Tibial nerve (tissue), 3 donors: Measurements from ENCODE around the gene MFAP3.

ENCODE experiments used
- EP300 ChIP-seq, 2 donors: sonication (generic); formaldehyde crosslinking; IDR thresholded peaks; one replicate each; pipeline ENCODE4 v1.6.1; 2017; ENCODE audit warnings: antibody characterized with exemption in 2 of 2, mild to moderate bottlenecking in 1 of 2
- POLR2A ChIP-seq, 2 donors: fragments of 450-650 bp; IDR thresholded peaks; one replicate each; pipeline ENCODE4 v1.6.1; 2017; ENCODE audit warnings: antibody characterized with exemption in 2 of 2, mild to moderate bottlenecking in 2 of 2, moderate library complexity in 2 of 2

DNA sequence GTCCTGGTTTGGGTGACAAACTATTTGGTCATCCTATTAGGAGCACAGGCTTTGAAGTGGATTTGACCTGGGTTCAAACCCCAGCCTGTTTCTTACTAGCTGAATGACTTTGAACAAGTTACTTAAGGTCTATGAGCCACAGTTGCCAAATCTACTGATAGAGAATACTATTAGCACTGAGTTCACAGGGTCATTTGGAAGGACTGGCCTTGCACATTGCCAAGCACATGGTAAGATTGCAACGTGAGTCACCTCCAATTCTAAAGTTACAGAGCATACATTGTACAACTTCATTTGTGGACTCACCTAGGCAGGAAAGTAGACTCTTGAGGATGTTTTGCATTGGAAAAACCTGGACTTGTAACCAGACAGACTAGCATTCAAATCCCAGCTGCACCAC is 38.9 kb downstream of the MFAP3 start:
- TF ChIP-seq POLR2A (IDR thresholded peaks at IDR 0.05) = no peak
- no peak for TF ChIP-seq EP300 (IDR thresholded peaks at IDR 0.05)
